Uterus (tissue), 2 donors: ENCODE results near the gene PARD3.

Experiments
- CTCF ChIP-seq, 4 experiments: fragments of 200-600 bp in 2 of 4; fragments of 450-650 bp in 2 of 4; sonication (generic) in 2 of 4; IDR thresholded peaks; one replicate each; pipeline ENCODE4 v1.5.1; 2016 to 2019; ENCODE audit warnings: antibody characterized with exemption in 4 of 4, mild to moderate bottlenecking in 2 of 4, moderate library complexity in 1 of 4
- POLR2A ChIP-seq, 2 donors: fragments of 450-650 bp; IDR thresholded peaks; one replicate each; pipeline ENCODE4 v1.6.1; 2016; ENCODE audit warnings: antibody characterized with exemption in 2 of 2, mild to moderate bottlenecking in 1 of 2, moderate library complexity in 1 of 2

GRCh38 chr10:34143466-34143865, 671.6 kb downstream of the PARD3 start:
- TF ChIP-seq CTCF (IDR thresholded peaks at IDR 0.05), result no peak
- TF ChIP-seq POLR2A (IDR thresholded peaks at IDR 0.05), result no peak
